ENCODE results near the gene CLIP2.
"Not testable (repeated sequence)": the region's sequence is repeated elsewhere in the genome, so short reads cannot be mapped to it uniquely, and the experiment has no call there.

DNA sequence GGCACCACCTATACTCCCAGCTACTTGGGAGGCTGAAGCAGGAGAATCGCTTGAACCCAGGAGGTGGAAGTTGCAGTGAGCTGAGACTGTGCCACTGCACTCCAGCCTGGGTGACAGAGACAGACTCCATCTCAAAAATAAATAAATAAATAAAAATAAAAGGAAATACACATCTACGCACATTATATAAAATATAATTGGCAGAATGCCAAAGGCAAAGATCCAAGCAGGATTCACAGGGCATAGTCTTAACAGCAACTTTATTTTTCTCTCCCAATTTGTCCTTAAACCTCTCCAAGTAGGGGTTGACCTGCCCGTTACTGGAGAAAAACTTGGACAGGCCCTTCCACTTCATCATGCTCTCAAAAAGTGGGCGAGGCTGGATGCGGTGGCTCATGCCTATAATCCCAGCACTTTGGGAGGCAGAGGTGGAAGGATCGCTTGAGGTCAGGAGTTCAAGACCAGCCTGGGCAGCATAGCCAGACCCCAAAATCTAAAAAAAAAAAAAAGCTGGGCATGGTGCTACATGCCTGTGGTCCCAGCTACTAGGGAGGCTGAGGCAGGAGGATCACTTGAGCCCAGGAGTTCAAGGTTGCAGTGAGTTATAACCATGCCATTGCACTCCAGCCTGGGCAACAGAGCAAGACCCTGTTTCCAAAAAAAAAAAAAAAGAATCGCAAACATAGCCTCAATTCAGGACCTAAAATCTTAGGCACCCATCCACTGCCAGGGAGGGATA, 125.6 kb downstream of the CLIP2 start:
- TF ChIP-seq, protein P1, sequence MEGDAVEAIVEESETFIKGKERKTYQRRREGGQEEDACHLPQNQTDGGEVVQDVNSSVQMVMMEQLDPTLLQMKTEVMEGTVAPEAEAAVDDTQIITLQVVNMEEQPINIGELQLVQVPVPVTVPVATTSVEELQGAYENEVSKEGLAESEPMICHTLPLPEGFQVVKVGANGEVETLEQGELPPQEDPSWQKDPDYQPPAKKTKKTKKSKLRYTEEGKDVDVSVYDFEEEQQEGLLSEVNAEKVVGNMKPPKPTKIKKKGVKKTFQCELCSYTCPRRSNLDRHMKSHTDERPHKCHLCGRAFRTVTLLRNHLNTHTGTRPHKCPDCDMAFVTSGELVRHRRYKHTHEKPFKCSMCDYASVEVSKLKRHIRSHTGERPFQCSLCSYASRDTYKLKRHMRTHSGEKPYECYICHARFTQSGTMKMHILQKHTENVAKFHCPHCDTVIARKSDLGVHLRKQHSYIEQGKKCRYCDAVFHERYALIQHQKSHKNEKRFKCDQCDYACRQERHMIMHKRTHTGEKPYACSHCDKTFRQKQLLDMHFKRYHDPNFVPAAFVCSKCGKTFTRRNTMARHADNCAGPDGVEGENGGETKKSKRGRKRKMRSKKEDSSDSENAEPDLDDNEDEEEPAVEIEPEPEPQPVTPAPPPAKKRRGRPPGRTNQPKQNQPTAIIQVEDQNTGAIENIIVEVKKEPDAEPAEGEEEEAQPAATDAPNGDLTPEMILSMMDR (conservative IDR thresholded peaks at IDR 0.05 in 1 of 2, IDR thresholded peaks at IDR 0.05 in 1 of 2; ENCODE audit: extremely low read depth in 1 of 2, insufficient read depth in 1 of 2, low read depth in 1 of 2, low read length in 2 of 2): not testable (repeated sequence)
- not testable (repeated sequence) for TF ChIP-seq EZH2 (IDR thresholded peaks at IDR 0.05; ENCODE audit: borderline replicate concordance, low read length)
